ENCODE measurements around the gene CTSK. TPM values are rescaled to one million over a fixed set of nuclear protein-coding genes. Genes with fewer than 3 reads are reported as not detected.

CTSK gene
- polyA plus RNA-seq, 3 donors = 2.1 to 17.8 (median 2.4) TPM

GRCh38 chr1:150787455-150787854, 20.6 kb downstream of the CTSK start:
- peak overlapping the region; percentile 54 for H3K4me2 ChIP-seq (replicated peaks; ENCODE audit: extremely low read depth, low read length, poor library complexity, severe bottlenecking)
- peaks cover 63 to 66% of the 10 kb centered on the region in 2 donors for H3K4me1 ChIP-seq (ENCODE audit: control insufficient read depth in 1 of 2, insufficient read depth in 2 of 2, low read length in 2 of 2)
- no peak for DNase-seq
- H2AFZ ChIP-seq (ENCODE audit: insufficient read depth, low read depth, low read length, poor library complexity, severe bottlenecking) = no peak overlapping the region
- no peak for TF ChIP-seq CTCF (IDR thresholded peaks at IDR 0.05)
- H3K9ac ChIP-seq (ENCODE audit: insufficient read depth, low read length, poor library complexity, severe bottlenecking) = no peak overlapping the region
- peaks cover 16% of the 10 kb centered on the region for H3K79me2 ChIP-seq (ENCODE audit: insufficient read depth, low read length)
- no peaks in the 10 kb centered on the region for H3K36me3 ChIP-seq (replicated peaks in 1 of 2; ENCODE audit: control insufficient read depth in 1 of 2, insufficient read depth in 2 of 2, low read length in 2 of 2)
- H3K36me3 Mint-ChIP-seq = peaks cover 5% of the 10 kb centered on the region in 2 donors
- H3K27me3 Mint-ChIP-seq (ENCODE audit: low read depth in 3 of 3) = peaks cover 0 to 3% (median 0%) of the 10 kb centered on the region in 3 donors
- peak overlapping the region in 1 of 3 experiments; percentile 57 for H3K4me3 ChIP-seq (replicated peaks in 1 of 3; ENCODE audit: low read depth in 2 of 3, low read length in 3 of 3)
- no peaks in the 10 kb centered on the region for H3K9me3 Mint-ChIP-seq
- intact Hi-C loops (cut with micrococcal nuclease) = no loop called here
- H3K27ac Mint-ChIP-seq = peak overlapping the region in 6 of 7 donors; percentile 87 to 96 (median 92)
- H4K20me1 ChIP-seq (ENCODE audit: insufficient read depth, low read length) = no peaks in the 10 kb centered on the region
- no peaks in the 10 kb centered on the region for H3K27me3 ChIP-seq (ENCODE audit: control insufficient read depth in 2 of 2, insufficient read depth in 2 of 2, low read length in 2 of 2)
- peak overlapping the region in 1 of 2 donors; percentile 82 for H3K27ac ChIP-seq (ENCODE audit: low read depth in 1 of 2, low read length in 2 of 2)
- peaks cover 67% of the 10 kb centered on the region for H3K4me1 Mint-ChIP-seq
- no peaks in the 10 kb centered on the region for H3K9me3 ChIP-seq (replicated peaks in 1 of 2; ENCODE audit: control insufficient read depth in 1 of 2, insufficient read depth in 1 of 2, low read length in 2 of 2)
- H3K4me3 Mint-ChIP-seq = peak overlapping the region in 1 of 2 donors; percentile 44

- peaks cover 4% of the 10 kb centered on the region for H3K79me2 ChIP-seq (ENCODE audit: insufficient read depth, low read length)
- peaks cover 51 to 58% of the 10 kb centered on the region in 2 donors for H3K4me1 ChIP-seq (ENCODE audit: control insufficient read depth in 1 of 2, insufficient read depth in 2 of 2, low read length in 2 of 2)
- peaks cover 0 to 1% (median 0%) of the 10 kb centered on the region in 3 donors for H3K27me3 Mint-ChIP-seq (ENCODE audit: low read depth in 3 of 3)
- no peak overlapping the region for H3K9ac ChIP-seq (ENCODE audit: insufficient read depth, low read length, poor library complexity, severe bottlenecking)
- TF ChIP-seq CTCF (IDR thresholded peaks at IDR 0.05) = no peak
- H3K4me1 Mint-ChIP-seq = peaks cover 54% of the 10 kb centered on the region
- no peaks in the 10 kb centered on the region for H3K9me3 ChIP-seq (replicated peaks in 1 of 2; ENCODE audit: control insufficient read depth in 1 of 2, insufficient read depth in 1 of 2, low read length in 2 of 2)
- intact Hi-C loops (cut with micrococcal nuclease) = no loop called here
- no peaks in the 10 kb centered on the region for H3K27me3 ChIP-seq (ENCODE audit: control insufficient read depth in 2 of 2, insufficient read depth in 2 of 2, low read length in 2 of 2)
- DNase-seq = peak in 1 of 3 donors; percentile 35
- peak overlapping the region in 1 of 2 donors; percentile 75 for H3K27ac ChIP-seq (ENCODE audit: low read depth in 1 of 2, low read length in 2 of 2)
- H3K4me3 ChIP-seq (replicated peaks in 1 of 3; ENCODE audit: low read depth in 2 of 3, low read length in 3 of 3) = peak overlapping the region in 1 of 3 experiments; percentile 35
- WGBS (ENCODE audit: insufficient coverage) = 20% methylated on average over 1 of the region's 3 CpGs
- H2AFZ ChIP-seq (ENCODE audit: insufficient read depth, low read depth, low read length, poor library complexity, severe bottlenecking) = no peak overlapping the region
- H3K4me3 Mint-ChIP-seq = peak overlapping the region; percentile 0 to 79
- H3K27ac Mint-ChIP-seq = peak overlapping the region; percentile 4 to 82 (median 68)
- peak overlapping the region; percentile 48 for H3K4me2 ChIP-seq (replicated peaks; ENCODE audit: extremely low read depth, low read length, poor library complexity, severe bottlenecking)
- H3K36me3 ChIP-seq (replicated peaks in 1 of 2; ENCODE audit: control insufficient read depth in 1 of 2, insufficient read depth in 2 of 2, low read length in 2 of 2) = no peaks in the 10 kb centered on the region
- H3K9me3 Mint-ChIP-seq = no peaks in the 10 kb centered on the region
- peaks cover 0 to 2% of the 10 kb centered on the region in 2 donors for H3K36me3 Mint-ChIP-seq
- H4K20me1 ChIP-seq (ENCODE audit: insufficient read depth, low read length) = no peaks in the 10 kb centered on the region
Observed at GRCh38 chr1:150780510-150780909, 27.6 kb downstream of the CTSK start.
